Tibial artery (tissue), 4 donors: ENCODE measurements around the gene NEMF.
A peak's percentile ranks its signal among the peaks of the same experiment; 100 is the strongest.

Source experiments
- DNase-seq, 2 donors: peaks; one replicate each; pipeline ENCODE4 v3.0.0-alpha.2; 2019
- H3K27ac ChIP-seq, 2 donors: fragments of 200-600 bp; sonication (generic) in 1 of 2; 1 replicate in 1 of 2; 2 replicates in 1 of 2; pipeline ENCODE4 v1.5.1; 2018 to 2019; ENCODE audit warnings: mild to moderate bottlenecking in 1 of 2
- H3K27me3 ChIP-seq, 2 donors: fragments of 200-600 bp; sonication (generic) in 1 of 2; one replicate each; pipeline versions ENCODE4 v1.5.1 to v1.6.0; 2016 to 2019
- H3K36me3 ChIP-seq, 3 donors: fragments of 200-600 bp; sonication (generic) in 2 of 3; one replicate each; pipeline ENCODE4 v1.5.1; 2016 to 2019; ENCODE audit warnings: mild to moderate bottlenecking in 2 of 3
- H3K4me1 ChIP-seq, 4 donors: fragments of 200-600 bp; sonication (generic) in 2 of 4; 1 replicate in 3 of 4; 2 replicates in 1 of 4; pipeline ENCODE4 v1.5.1; 2016 to 2019
- H3K4me3 ChIP-seq, 2 donors: fragments of 200-600 bp; sonication (generic) in 1 of 2; 1 replicate in 1 of 2; 2 replicates in 1 of 2; pipeline ENCODE4 v1.5.1; 2018 to 2019; ENCODE audit warnings: mild to moderate bottlenecking in 2 of 2
- H3K9me3 ChIP-seq, 3 donors: fragments of 200-600 bp; sonication (generic) in 1 of 3; one replicate each; pipeline ENCODE4 v1.5.1; 2016 to 2019
- CTCF ChIP-seq, 2 experiments: fragments of 200-600 bp in 1 of 2; fragments of 450-650 bp in 1 of 2; IDR thresholded peaks; one replicate each; pipeline ENCODE4 v1.5.1; 2017 to 2019; ENCODE audit warnings: antibody characterized with exemption in 2 of 2, mild to moderate bottlenecking in 1 of 2, moderate library complexity in 1 of 2
- intact Hi-C: fragments of 100-400 bp; cut with DNase I; formaldehyde crosslinking; loops from one replicate; pipeline ENCODE4 v1.15.0; 2023; ENCODE audit warnings: low total_unique reads

NEMF gene

GRCh38 chr14:49870908-49871307 lies 18.3 kb upstream of the NEMF start:
- TF ChIP-seq CTCF (IDR thresholded peaks at IDR 0.05): no peak
- no peaks in the 10 kb centered on the region for H3K9me3 ChIP-seq
- intact Hi-C loops: no loop called here
- H3K4me3 ChIP-seq: no peak overlapping the region
- no peaks in the 10 kb centered on the region for H3K27me3 ChIP-seq
- no peak overlapping the region for H3K27ac ChIP-seq
- peaks cover 0 to 9% (median 6%) of the 10 kb centered on the region in 4 donors for H3K4me1 ChIP-seq
- DNase-seq: no peak
- H3K36me3 ChIP-seq: no peaks in the 10 kb centered on the region

- no peaks in the 10 kb centered on the region for H3K27me3 ChIP-seq
- peak overlapping the region; percentile 94 to 95 for H3K27ac ChIP-seq
- H3K9me3 ChIP-seq: no peaks in the 10 kb centered on the region
- no peak for TF ChIP-seq CTCF (IDR thresholded peaks at IDR 0.05)
- H3K4me3 ChIP-seq: peak overlapping the region; percentile 66 to 79
- peaks cover 0 to 17% (median 9%) of the 10 kb centered on the region in 4 donors for H3K4me1 ChIP-seq
- intact Hi-C loops: no loop called here
- H3K36me3 ChIP-seq: no peaks in the 10 kb centered on the region
- no peak for DNase-seq
Measured at GRCh38 chr14:49868720-49869114, 16.1 kb upstream of the NEMF start.

- H3K4me3 ChIP-seq: peak overlapping the region; percentile 66 to 79
- peak overlapping the region; percentile 94 to 95 for H3K27ac ChIP-seq
- peak; percentile 95 to 98 for DNase-seq
- no peaks in the 10 kb centered on the region for H3K27me3 ChIP-seq
- H3K9me3 ChIP-seq: no peaks in the 10 kb centered on the region
- H3K4me1 ChIP-seq: peaks cover 0 to 19% (median 9%) of the 10 kb centered on the region in 4 donors
- TF ChIP-seq CTCF (IDR thresholded peaks at IDR 0.05): no peak
- no peaks in the 10 kb centered on the region for H3K36me3 ChIP-seq
- intact Hi-C loops: no loop called here
Measured at GRCh38 chr14:49867831-49868719, 15.5 kb upstream of the NEMF start.

GRCh38 chr14:49865431-49865859 lies 12.9 kb upstream of the NEMF start:
- no peaks in the 10 kb centered on the region for H3K27me3 ChIP-seq
- intact Hi-C loops: no loop called here
- no peaks in the 10 kb centered on the region for H3K9me3 ChIP-seq
- no peaks in the 10 kb centered on the region for H3K36me3 ChIP-seq
- H3K27ac ChIP-seq: peak overlapping the region; percentile 93 to 96
- peak; percentile 80 to 84 for DNase-seq
- no peak overlapping the region for H3K4me3 ChIP-seq
- peak; percentile 66 to 73 for TF ChIP-seq CTCF (IDR thresholded peaks at IDR 0.05)
- peaks cover 0 to 28% (median 13%) of the 10 kb centered on the region in 4 donors for H3K4me1 ChIP-seq

GRCh38 chr14:49863487-49864281 lies 11.1 kb upstream of the NEMF start:
- peak overlapping the region; percentile 93 to 96 for H3K27ac ChIP-seq
- H3K4me1 ChIP-seq: peaks cover 0 to 30% (median 15%) of the 10 kb centered on the region in 4 donors
- H3K9me3 ChIP-seq: no peaks in the 10 kb centered on the region
- no peaks in the 10 kb centered on the region for H3K27me3 ChIP-seq
- intact Hi-C loops: no loop called here
- peak overlapping the region; percentile 75 to 79 for H3K4me3 ChIP-seq
- H3K36me3 ChIP-seq: no peaks in the 10 kb centered on the region
- no peak for DNase-seq
- no peak for TF ChIP-seq CTCF (IDR thresholded peaks at IDR 0.05)
